GM12864 (cell line): ENCODE data around the gene HOXA1.

ENCODE experiments used
- DNase-seq: peaks from one replicate; pipeline ENCODE4 v3.0.0-alpha.2; 2011; ENCODE audit warnings: low read depth
- H3K4me3 ChIP-seq: 2 replicates; pipeline ENCODE4 v1.5.1; 2011; ENCODE audit warnings: mild to moderate bottlenecking, low read depth, low read length, control low read depth
- TF ChIP-seq, protein P1 (sequence below): IDR thresholded peaks from 2 replicates; pipeline ENCODE4 v1.5.1; 2011; ENCODE audit warnings: low read depth, mild to moderate bottlenecking, moderate library complexity, low read length, control low read depth, inconsistent platforms; ENCODE audit errors: missing control alignments

HOXA1 gene

DNA sequence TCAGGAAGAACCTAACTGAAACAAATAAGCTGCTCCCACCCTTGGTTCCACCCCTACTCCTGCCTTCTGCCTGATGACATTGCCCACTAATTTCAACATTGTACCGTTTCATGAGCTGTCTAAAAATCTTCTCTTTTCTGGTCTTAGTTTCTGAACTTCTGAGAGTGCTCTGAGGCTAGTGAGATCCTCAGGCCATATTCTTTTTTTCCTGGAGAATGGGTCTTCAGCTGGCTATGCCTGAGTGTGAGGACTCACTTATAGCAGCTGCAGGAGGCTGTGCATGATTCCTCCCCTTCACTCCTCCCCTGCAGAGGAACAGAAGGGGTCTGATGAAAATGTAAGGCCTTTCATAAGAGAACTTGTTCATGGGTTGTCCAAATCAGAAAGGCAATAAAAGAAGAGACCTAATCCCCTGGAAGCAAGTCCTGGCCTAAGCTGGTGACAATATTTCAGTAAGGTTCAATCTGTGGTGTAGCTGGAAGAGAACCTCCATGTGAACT lies 23.7 kb upstream of the HOXA1 start:
- no peak for DNase-seq
- H3K4me3 ChIP-seq = no peak overlapping the region
- TF ChIP-seq, protein P1, sequence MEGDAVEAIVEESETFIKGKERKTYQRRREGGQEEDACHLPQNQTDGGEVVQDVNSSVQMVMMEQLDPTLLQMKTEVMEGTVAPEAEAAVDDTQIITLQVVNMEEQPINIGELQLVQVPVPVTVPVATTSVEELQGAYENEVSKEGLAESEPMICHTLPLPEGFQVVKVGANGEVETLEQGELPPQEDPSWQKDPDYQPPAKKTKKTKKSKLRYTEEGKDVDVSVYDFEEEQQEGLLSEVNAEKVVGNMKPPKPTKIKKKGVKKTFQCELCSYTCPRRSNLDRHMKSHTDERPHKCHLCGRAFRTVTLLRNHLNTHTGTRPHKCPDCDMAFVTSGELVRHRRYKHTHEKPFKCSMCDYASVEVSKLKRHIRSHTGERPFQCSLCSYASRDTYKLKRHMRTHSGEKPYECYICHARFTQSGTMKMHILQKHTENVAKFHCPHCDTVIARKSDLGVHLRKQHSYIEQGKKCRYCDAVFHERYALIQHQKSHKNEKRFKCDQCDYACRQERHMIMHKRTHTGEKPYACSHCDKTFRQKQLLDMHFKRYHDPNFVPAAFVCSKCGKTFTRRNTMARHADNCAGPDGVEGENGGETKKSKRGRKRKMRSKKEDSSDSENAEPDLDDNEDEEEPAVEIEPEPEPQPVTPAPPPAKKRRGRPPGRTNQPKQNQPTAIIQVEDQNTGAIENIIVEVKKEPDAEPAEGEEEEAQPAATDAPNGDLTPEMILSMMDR = no peak

DNA sequence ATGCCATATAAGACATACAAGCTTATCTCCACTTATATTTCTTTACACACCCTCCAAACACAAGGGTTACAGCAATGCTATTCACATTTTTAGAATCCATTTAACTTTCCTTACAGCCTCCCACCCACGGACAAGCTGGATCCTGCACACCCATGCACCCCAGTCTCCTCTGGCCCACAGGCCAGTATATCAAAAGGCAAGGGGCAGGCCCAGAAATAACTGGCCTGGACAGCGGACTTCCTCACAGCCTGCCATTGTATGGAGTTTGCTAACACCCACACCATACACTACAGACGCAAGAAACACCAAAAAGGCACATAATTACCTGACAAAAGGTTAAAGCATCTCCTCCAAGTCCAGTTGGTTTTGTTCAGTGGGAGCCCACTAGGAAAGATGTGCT lies 22.8 kb upstream of the HOXA1 start:
- H3K4me3 ChIP-seq = no peak overlapping the region
- no peak for DNase-seq
- TF ChIP-seq, protein P1 = no peak

DNA sequence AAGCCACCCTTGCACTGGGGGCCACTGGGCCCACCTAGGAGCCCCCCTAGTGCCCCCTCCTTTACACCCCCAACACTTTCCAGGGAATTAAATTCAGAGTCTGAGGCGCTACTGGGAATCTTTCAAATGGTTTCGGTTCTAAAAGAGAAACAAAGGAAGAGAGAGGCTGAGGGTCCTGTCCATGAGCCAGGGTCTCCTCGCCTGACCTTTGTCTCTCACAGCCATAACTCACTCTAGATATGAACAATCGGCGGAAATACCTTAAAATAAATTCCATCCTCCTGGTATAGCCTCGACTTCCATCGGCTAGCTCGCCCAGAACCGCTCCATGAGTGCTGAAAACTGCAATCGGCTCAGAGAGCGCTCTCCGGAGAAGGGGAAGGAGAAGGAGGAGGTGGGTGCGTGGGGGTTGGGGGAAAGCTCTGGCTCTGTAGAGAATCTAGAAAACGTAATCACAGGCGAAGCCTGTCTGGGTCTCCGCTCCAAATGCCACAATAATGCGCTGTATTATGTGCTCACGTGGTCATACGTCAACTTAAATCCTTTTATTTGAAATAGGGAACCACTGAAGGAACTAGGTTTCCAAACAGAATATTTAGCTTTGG lies 22.2 kb upstream of the HOXA1 start:
- TF ChIP-seq, protein P1 = no peak
- DNase-seq = no peak

DNA sequence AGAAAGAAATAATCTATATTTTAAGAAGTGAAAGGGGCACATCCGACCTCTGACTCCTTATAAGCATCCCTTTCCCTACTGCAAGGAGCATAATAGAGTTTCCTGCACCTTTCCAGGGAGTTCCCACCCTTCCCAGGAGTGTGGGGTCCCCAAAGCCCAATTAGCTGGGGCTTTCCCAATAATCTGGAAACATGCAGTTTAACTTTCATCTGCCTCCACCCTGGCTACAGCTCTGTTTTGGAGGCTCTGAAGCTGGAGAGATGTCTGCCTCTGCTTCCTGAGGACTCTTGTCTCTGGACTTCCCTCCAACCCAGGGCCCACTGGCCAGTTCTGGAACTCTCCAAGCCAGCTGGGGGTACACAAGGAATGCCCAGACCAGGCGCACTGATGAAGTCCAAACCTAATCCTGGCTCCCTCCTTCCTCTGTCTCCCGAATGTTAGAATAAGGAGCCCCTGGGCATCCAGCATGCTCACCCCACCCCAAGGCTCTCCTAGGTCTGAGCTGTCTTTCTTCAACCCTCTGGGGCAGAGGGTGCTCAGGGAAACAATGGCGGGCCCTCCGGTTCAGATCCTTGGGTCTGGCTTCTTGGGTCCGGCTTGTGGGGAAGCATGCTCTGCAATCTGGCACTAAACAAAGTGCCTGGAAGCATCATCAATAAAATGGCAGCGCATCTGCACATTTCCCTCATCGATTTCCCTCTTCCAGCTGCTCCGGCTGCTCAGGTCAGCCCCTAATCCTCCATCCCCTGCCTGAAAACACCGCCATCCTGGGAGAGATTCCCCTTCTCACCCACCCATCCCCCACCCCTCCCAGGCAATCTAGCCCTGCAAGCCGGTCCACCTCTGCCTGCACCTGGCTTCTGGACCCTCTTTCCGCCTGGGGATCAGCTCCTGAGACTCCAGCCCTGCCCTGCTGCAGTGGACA lies 21.4 kb upstream of the HOXA1 start:
- TF ChIP-seq, protein P1 = no peak
- DNase-seq = no peak
- H3K4me3 ChIP-seq = no peak overlapping the region

More for the DNA sequence above, 22.2 kb upstream of the HOXA1 start:
- no peak overlapping the region for H3K4me3 ChIP-seq

DNA sequence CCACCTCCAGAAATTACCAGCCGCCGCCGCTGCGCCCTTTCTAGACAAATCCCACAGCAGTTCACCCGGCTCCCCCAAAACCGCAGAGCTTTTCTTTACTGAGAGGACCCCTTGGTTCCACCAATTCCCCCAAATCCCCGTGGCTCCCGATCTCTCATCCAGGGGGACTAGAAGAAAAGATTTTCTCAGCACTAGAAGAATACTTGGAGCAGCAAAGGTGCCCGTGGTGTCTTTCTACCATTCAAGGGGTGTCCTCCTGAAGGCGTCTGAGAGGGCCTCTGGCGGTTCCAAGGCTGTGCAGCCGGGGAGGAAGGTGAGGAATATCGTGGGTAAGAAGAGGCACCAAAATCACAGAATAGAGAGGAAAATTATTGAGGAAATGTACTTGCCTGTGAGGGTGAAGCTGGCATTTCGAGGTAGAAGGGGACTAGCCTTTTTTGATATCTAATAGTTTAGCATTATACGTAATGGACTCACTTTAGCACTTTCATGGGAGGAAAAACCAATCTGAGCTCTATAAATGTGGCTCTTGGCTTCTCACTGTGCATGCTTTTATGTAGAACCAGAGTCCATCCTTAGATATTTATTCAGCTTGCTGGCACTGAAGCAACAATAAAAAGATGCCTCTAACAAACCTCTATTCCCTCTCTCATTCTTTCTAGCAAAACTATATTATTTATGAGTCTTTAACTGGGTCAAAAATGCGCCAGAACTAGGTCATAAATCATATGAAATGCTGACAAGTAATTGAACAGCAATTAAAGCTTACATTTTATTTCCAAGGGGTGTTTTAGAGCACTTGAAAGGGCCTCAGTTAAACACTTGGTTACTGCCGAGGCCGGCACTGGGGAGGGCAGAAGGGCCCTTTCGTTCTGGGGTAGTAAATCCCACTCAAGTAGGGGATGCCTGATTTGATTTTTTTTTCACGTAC lies 20.5 kb upstream of the HOXA1 start:
- DNase-seq = no peak
- TF ChIP-seq, protein P1 = no peak
- H3K4me3 ChIP-seq = no peak overlapping the region

DNA sequence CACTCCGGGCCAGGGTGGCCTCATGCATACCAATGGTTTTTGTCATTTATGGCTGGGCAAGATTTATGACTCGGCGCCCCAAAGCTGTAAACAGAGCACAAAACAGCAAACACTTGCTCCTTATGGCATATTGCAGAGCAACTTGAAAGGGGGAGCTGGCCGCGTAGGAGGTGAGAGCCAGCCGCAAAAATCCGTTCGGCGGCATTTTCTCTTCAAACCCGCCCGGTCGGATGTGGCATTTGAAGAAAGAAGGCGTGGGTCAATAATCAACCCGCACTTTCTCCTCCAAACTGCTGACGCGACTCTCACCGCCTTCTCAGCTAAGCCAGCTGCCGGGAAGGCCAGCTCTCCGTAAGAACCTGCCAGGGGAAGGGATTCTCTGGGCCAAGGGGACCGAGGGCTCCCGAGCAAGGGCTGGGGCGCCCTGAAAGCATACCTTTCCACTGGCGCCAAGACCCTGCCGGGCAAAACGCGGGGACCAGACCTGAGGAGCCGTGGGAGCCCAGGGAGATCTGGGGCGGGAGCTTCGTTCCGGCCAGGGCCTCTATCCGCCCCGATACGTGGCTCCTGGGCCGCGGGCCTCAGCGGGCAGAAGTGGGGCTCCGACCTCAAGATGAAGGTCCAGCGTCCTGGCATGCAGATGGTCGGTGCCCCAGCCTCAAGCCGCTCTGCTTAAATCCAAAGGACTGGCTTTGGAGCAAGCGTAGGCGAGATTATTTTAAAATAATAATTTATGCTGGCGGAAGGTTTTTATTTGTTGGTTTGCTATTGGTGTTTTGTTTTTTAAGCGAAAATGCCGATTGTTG lies 19.6 kb upstream of the HOXA1 start:
- no peak overlapping the region for H3K4me3 ChIP-seq
- TF ChIP-seq, protein P1 = no peak
- no peak for DNase-seq
